Measurements from ENCODE around the gene HEG1. TPM values are rescaled to one million over a fixed set of nuclear protein-coding genes. Genes with fewer than 3 reads are reported as not detected.

Gene HEG1
- total RNA-seq, 2 donors from 2014 or later, result 9.8 to 13.9 TPM

DNA sequence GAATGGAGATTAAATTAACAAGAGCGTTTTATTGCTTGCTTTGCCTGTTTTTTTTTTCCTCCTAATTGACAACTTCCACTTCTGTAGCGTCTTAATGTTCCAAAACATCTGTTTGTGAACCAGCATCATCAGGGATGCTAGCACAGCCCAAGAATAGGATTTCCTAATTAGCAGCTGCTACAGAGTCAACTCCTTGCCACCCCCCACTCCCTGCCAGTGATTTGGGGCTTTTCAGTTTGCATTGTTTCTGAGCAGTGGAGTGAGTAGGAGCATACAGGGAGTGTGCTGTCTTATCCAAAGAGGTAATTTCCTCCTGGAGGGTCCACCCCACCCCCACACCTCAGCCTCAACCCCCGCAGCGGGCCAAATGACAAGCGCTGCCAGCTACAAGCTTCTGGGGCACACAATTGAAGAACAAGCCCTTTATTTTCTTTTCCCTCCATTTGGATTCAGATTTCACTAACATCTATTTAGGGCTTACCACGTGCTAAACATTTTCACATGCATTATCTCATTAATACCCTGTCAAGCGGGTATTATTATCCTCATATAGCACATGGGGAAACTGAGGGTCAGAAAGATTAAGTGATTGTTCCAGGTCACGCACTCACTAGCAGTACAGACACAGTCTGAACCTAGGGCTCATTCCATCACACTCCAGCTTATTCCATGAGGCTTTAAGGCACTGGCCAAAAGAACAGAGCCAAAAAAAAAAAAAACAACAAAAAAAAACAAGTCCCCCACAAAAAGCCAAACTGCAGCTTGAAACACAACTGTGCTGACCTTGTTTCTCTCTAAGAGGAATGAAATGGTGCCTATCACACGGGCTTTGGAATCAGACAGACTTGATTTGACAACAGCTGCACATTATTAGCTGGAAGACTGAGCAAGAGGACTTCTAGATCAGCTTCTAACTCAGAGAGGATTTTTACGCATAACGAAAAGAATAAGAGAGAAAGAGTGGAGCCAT lies 16.4 kb downstream of the HEG1 start:
- DNase-seq (ENCODE audit: low spot score in 2 of 2) (no peak), ATAC-seq (no peak)
- Mint-ChIP-seq H3K36me3 (peaks cover 19 to 39% of the 10 kb centered on the region in 2 donors), H3K9me3 (peaks cover 4% of the 10 kb centered on the region in 2 donors), H3K27ac (no peak overlapping the region)

DNA sequence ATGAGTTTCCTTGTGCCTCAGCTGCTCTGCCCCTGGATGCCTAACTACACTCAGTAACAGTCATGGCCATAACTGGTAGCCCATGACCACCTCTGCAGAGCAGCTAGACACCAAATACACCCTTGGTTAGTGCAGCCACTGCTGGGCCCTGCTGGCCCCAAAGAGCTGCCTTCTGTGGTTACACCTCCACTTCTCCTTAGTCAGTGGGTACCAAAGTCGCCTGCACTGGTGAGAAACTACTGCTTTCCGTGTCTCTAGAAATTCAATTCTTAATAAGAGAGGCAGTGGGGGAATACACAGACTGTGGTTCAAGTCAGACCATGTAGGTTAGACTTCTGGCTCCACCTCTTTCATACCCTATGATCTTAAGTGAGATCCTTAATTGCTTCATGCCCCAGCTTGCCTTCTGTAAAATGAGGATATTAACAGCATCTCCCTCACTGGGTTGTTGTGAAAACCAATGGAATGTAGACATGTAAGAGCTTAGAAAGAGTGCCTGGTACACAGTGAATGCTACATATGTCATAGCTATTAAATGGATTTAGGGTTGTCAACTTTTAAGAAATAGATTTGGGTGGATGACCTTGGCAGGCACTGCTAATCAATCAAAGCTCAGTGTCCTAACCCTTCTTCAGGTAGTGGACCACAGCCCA lies 18.2 kb downstream of the HEG1 start:
- Mint-ChIP-seq H3K27ac (no peak overlapping the region), H3K9me3 (peaks cover 4 to 5% of the 10 kb centered on the region in 2 donors), H3K36me3 (peaks cover 19 to 51% of the 10 kb centered on the region in 2 donors)
- no peak for DNase-seq (ENCODE audit: low spot score in 2 of 2)
- ATAC-seq, result peak in 1 of 2 donors; percentile 46

DNA sequence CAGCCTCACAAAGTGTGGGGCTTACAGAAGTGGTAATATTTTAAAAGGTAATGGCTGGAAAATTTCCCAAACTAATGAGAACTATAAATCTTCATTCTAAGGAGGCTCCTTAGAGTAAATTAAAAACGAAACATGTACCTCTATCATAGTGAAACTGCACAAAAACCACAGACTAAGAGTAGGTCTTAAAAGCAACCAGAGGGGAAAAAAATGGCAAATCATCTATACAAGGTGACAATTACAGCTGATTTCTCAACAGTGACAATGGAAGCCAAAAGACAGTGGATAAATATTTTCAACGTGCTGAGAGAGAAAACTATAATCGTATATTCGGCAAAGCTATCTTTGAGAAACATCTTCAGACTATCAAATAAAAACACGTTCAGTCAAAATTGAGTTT lies 20.6 kb downstream of the HEG1 start:
- H3K36me3 Mint-ChIP-seq, result peaks cover 19 to 52% of the 10 kb centered on the region in 2 donors
- ATAC-seq (peak; percentile 95 to 96), DNase-seq (ENCODE audit: low spot score in 2 of 2) (no peak)
- no peak overlapping the region for H3K27ac Mint-ChIP-seq
- H3K9me3 Mint-ChIP-seq, result peaks cover 4 to 10% of the 10 kb centered on the region in 2 donors

DNA sequence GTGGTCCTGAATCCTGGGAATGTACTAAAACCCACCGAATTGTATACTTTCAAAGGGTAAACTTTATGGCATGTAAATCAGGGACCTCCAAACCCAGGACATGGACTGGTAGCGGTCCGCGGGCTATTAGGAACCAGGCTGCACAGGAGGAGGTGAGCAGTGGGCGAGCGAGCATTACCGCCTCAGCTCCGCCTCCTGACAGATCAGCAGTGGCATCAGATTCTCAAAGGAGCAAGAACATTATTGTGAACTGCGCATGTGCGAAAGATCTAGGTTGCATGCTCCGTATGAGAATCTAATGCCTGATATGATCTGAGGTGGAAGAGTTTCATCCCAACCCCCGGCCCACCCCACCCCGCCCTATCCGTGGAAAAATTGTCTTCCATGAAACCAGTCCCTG lies 22.2 kb downstream of the HEG1 start:
- Mint-ChIP-seq H3K9me3 (peaks cover 4 to 10% of the 10 kb centered on the region in 2 donors), H3K27ac (no peak overlapping the region), H3K36me3 (peaks cover 19 to 49% of the 10 kb centered on the region in 2 donors)
- DNase-seq (ENCODE audit: low spot score in 2 of 2) (no peak), ATAC-seq (no peak)

DNA sequence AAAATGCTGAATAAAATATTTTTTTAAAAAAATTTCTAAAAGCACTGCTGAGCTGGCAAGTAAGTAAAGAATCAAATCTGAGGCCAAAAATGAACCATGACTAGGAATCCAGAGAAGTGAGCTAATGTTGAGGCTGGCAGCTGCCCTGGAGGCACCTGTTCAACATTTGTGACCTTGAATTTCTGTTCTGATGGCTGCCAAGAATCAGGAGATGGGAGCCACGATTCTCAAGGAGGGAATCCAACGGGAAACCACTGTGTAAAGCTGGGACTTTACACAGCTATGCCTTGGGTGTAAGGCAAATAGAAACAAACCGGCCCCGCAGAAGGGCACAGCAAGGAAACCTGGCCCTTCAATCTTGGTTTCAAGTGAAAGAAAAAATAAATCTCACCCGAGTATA lies 22.7 kb downstream of the HEG1 start:
- ATAC-seq (no peak), DNase-seq (ENCODE audit: low spot score in 2 of 2) (no peak)
- Mint-ChIP-seq H3K36me3 (peaks cover 22 to 49% of the 10 kb centered on the region in 2 donors), H3K9me3 (peaks cover 4 to 10% of the 10 kb centered on the region in 2 donors), H3K27ac (no peak overlapping the region)

DNA sequence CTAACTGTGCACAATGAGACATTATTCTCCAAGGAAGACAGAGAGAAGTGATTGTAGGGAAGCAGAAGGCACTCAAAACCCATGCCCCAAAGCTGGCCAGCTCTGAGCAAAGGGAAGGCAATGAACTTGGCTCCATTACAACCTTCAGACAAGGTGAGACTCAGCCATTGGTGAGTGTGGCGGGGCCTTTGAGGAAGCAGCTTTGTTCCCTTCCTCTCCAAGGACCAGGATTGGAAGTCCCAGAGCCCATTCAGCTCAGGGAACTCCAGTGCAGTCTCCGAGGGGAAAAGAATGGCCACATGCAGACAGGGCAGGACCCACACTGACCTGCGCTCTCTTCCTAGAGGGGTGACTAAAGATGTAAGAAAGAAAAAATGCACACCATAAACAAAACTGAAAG lies 23.1 kb downstream of the HEG1 start:
- H3K27ac Mint-ChIP-seq, result no peak overlapping the region
- H3K9me3 Mint-ChIP-seq, result peaks cover 4 to 10% of the 10 kb centered on the region in 2 donors
- no peak for ATAC-seq
- DNase-seq (ENCODE audit: low spot score in 2 of 2), result no peak
- peaks cover 23 to 49% of the 10 kb centered on the region in 2 donors for H3K36me3 Mint-ChIP-seq

DNA sequence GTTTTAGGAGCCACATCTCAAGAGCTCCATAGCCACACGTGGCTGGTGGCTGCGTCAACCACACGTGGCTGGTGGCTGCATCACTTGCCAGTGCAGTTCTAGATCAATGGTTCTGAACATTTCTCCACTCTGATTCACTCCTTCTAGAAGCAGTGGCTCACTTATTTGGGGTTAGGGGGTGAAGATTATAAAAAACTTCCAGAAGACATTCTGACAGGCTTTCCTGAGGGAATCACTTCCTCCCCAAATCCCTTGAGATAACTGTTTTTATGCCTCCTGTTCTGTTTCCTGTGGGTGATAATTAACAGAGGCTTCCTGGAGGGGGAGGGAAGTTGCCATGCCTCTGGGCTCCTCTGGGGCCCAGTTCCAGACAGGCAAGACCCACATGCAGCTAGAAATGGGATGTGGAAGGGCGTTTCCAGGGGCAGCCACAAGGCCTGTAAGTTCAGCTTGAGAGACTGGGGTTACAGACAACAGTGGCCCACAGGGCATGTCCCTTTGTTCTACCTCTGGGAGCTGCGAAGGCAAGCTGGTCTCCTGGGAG lies 23.6 kb downstream of the HEG1 start:
- H3K36me3 Mint-ChIP-seq, result peaks cover 27 to 51% of the 10 kb centered on the region in 2 donors
- DNase-seq (ENCODE audit: low spot score in 2 of 2), result no peak

DNA sequence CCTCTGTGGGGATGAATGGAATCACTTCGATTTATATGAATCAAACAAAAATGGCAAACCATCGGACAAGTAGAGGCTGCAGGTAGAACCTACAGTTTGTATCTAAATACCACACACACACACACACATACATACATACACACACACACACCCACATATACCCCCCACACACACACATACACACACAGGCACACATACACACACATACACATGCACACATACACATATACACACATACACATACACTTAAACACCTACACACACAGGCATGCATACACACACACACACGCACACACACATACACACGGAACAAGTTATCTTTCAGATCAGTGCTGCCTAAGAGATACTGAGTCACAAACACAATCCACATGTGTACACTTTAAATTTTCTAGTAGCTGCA lies 24.3 kb downstream of the HEG1 start:
- DNase-seq (ENCODE audit: low spot score in 2 of 2) (no peak), ATAC-seq (no peak)
- Mint-ChIP-seq H3K9me3 (peaks cover 4 to 10% of the 10 kb centered on the region in 2 donors), H3K36me3 (peaks cover 30 to 50% of the 10 kb centered on the region in 2 donors), H3K27ac (no peak overlapping the region)

More for the DNA sequence above, 23.6 kb downstream of the HEG1 start:
- ATAC-seq, result no peak
- Mint-ChIP-seq H3K9me3 (peaks cover 4 to 10% of the 10 kb centered on the region in 2 donors), H3K27ac (no peak overlapping the region)

DNA sequence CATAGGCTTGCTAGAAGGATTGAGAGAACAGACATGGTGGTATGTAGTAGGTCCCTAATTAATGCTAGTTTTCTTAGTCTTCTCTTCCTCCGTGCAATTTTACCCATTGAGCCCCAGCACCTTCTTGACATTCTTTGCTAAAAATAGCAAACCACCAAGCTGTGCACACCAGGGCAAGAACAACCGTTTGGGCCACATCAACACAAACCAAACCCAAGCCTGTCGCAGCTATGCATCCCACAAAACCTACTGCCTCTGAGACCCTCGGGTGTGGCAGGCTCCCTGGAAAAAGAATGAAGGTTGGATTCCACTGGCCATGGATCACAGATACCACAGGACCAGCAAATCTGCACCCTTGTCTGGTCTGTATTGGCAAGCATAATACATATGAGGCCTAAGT lies 27.1 kb downstream of the HEG1 start:
- no peak for DNase-seq (ENCODE audit: low spot score in 2 of 2)
- Mint-ChIP-seq H3K27ac (no peak overlapping the region), H3K9me3 (peaks cover 0 to 5% of the 10 kb centered on the region in 2 donors), H3K36me3 (peaks cover 18 to 32% of the 10 kb centered on the region in 2 donors)
- no peak for ATAC-seq

DNA sequence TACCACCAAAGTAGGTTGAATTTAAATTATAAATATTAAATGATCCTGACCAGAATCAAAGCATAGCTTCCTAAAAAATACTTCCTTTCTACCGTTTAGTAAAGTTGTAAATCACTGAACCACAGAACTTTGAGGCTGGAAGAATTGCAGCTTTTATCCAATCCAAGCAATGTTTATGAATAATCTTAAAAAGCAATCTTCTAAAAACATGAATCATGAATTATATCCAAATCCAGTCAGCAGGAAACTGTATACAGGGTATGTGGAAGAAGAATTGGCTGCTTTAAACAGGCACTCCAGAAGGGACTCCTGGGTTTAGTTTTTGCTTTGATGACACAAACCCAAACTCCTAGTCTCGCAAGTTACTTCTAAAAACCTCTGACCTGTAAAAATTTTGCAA lies 30.2 kb downstream of the HEG1 start:
- no peak for DNase-seq (ENCODE audit: low spot score in 2 of 2)
- peaks cover 18 to 23% of the 10 kb centered on the region in 2 donors for H3K36me3 Mint-ChIP-seq
- no peak for ATAC-seq
- no peaks in the 10 kb centered on the region for H3K9me3 Mint-ChIP-seq
- no peak overlapping the region for H3K27ac Mint-ChIP-seq

DNA sequence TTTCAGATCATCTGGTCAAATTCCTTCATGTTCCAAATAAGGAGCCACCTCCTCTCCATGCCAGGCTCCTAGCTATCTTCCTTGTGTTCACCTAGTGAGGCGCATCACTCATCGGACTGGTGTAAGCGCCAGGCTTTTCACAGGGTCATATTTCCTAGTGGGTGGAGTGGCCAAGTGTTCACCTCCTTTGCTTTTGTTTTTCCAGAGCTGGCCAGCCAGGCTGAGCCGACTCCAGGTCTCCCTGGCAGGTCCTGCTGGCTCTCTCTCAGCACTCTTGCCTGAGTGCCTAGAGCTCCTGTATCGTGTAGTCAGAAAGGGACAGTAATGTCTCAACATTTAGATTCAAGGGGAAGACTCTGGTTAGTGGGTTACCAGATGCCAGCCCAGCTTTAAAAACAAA lies 31.0 kb downstream of the HEG1 start:
- Mint-ChIP-seq H3K9me3 (no peaks in the 10 kb centered on the region), H3K36me3 (peaks cover 18 to 23% of the 10 kb centered on the region in 2 donors), H3K27ac (no peak overlapping the region)
- ATAC-seq, result no peak
- no peak for DNase-seq (ENCODE audit: low spot score in 2 of 2)

DNA sequence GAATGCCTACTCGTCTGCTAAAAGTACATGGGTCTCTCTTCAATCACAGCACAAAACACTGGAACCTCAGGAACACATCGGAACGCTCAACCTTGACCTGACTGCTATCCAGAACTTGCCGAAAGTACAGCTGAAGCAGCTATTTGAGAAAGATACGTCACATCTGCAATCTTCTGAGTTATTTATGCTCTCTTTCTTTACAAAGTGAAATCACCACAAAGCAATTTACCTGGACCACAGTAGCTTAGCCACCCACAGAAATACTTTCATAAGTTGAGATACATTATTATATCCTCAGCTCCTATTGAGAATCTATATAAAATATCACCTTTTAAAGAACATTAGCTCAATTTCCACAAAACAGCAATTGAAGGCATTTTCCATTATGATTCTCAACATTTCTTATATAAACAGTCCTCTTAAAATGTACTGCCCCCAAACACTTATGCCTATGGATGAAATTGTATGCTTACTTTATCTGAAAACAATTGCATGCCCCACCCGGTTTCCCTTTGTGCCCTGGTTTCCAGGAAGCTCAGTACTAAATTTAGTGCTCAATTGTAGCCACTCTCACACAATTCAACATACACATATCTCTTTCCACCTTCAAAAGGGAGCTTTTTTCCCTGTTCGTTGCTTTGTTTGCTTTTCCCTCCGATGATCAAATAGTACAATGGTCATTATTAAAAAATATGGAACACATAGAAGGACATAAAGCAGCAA lies 31.8 kb downstream of the HEG1 start:
- H3K9me3 Mint-ChIP-seq, result no peaks in the 10 kb centered on the region
- DNase-seq (ENCODE audit: low spot score in 2 of 2), result no peak
- peaks cover 21 to 28% of the 10 kb centered on the region in 2 donors for H3K36me3 Mint-ChIP-seq
- peak overlapping the region in 1 of 2 donors; percentile 7 for H3K27ac Mint-ChIP-seq
- no peak for ATAC-seq

DNA sequence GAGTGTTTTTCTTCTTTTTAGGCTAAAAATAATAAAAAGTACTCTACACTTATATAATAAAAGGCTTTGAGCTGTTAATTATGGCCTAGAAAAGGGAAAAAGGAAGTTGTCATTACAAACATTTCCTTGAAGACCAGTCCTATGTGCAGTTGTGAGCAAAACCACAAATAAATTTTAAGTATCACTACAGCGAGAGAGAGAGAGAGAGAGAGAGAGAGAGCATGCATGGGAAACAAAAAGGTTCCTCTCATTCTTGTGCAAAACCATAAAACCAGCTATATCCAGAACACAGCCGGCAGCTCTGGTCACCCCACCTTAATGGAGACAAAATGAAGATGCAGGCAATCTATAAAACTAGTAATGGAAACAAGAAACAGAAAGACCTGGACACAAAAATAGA lies 33.6 kb downstream of the HEG1 start:
- DNase-seq (ENCODE audit: low spot score in 2 of 2) (no peak), ATAC-seq (no peak)
- no peak overlapping the region for H3K27ac Mint-ChIP-seq
- H3K36me3 Mint-ChIP-seq, result peaks cover 15 to 20% of the 10 kb centered on the region in 2 donors
- H3K9me3 Mint-ChIP-seq, result no peaks in the 10 kb centered on the region

DNA sequence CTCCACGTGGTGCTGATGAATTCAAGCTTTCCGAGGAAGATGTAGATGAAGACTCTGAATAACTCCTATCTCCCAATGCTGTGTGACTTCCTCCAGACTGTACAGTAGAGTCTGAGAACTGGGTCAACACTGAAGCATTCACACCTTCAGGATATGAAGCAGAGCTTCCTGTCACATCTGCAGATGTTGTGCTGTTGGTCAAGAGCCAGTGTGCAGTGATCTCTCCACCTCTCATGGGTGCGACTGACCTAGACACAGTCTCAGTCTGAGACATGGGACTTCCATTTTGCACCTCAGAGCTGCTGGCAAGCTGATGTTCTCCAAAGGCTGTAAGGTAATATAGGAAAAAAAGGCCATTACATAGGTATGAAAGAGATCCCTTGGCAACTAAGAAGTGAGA lies 36.5 kb downstream of the HEG1 start:
- Mint-ChIP-seq H3K36me3 (peaks cover 18% of the 10 kb centered on the region in 2 donors), H3K27ac (no peak overlapping the region), H3K9me3 (no peaks in the 10 kb centered on the region)
- ATAC-seq (peak in 1 of 2 donors; percentile 53), DNase-seq (ENCODE audit: low spot score in 2 of 2) (no peak)

DNA sequence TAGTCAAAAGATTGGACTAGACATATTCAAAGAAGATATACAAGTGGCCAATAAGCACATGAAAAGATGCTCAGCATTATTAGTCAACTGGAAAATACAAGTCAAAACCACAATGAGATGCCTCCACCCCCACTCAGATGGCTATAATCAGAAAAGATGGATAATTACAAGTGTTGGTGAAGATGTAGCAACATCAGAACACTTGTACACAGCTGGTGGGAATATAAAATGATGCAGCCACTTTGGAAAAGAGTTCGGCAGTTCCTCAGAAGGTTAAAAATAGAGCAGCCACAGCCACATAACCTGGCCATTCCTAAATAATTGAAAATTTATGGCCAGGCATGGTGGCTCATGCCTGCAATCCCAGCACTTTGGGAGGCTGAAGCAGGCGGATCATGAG lies 38.4 kb downstream of the HEG1 start:
- ATAC-seq, result no peak
- H3K27ac Mint-ChIP-seq, result no peak overlapping the region
- no peak for DNase-seq (ENCODE audit: low spot score in 2 of 2)
- peaks cover 22 to 26% of the 10 kb centered on the region in 2 donors for H3K36me3 Mint-ChIP-seq
- no peaks in the 10 kb centered on the region for H3K9me3 Mint-ChIP-seq

DNA sequence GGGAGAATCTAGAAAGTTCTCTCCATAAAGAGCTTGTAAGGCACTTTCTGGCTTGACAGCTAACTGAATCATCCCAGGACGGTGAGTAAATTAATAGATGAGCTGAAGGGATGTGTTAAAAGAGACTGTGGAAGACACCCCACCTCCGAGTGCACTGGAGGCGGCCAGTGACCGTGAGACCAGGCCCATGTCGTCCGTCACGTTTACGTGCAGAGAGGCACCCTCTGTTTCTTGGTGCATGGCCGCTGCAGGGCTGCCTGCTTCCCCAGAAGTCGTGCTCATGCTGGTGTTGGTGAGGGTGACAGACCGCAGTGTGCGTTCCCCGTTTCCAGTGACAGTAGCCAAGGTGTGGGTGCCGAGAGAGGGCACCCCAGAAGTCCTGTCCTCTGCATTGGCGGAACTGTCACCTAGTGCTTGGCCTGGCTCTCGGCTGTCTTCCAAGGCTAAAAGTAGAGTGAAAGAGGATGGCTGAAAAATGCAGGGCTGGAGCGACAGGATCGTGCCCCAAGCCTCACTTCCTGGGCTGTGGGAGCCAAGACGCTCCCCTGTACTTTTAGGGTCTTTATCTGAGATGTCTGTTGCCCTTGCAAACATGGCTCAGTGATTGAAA lies 41.1 kb downstream of the HEG1 start:
- ATAC-seq, result no peak
- Mint-ChIP-seq H3K27ac (no peak overlapping the region), H3K36me3 (peaks cover 27 to 33% of the 10 kb centered on the region in 2 donors)

More for the DNA sequence above, 41.1 kb downstream of the HEG1 start:
- H3K9me3 Mint-ChIP-seq, result no peaks in the 10 kb centered on the region
- DNase-seq (ENCODE audit: low spot score in 2 of 2), result no peak

All from activated naive CD4-positive, alpha-beta T cell treated with anti-CD3 and anti-CD28 coated beads, Interleukin-2, amount 50 U/mL, for 72 hours (primary cell).